ENCODE data around the gene SHISAL1. TPM values are rescaled to one million over a fixed set of nuclear protein-coding genes. Genes with fewer than 3 reads are reported as not detected.

SHISAL1 gene
- total and polyA plus RNA-seq, 2 donors (not counting 1 experiment from before 2014, with no cell fraction given) = not detected

- DNase-seq = no peak
- Histone ChIP-seq H2AFZ (ENCODE audit: insufficient read depth, low read depth, low read length, poor library complexity, severe bottlenecking) (no peak overlapping the region), H3K79me2 (ENCODE audit: control insufficient read depth, insufficient read depth, low read length) (no peaks in the 10 kb centered on the region), H3K9ac (ENCODE audit: low read length) (no peak overlapping the region), H3K4me2 (replicated peaks; ENCODE audit: low read depth, low read length, poor library complexity, severe bottlenecking) (no peak overlapping the region), H3K27ac (ENCODE audit: low read length in 2 of 2) (no peak overlapping the region), H3K4me3 (ENCODE audit: control extremely low read depth in 1 of 5, extremely low read depth in 1 of 5, insufficient read depth in 1 of 5, low read depth in 2 of 5, low read length in 4 of 5) (no peak overlapping the region), H3K36me3 (replicated peaks in 1 of 2; ENCODE audit: control extremely low read depth in 1 of 2, control insufficient read depth in 1 of 2, extremely low read depth in 1 of 2, insufficient read depth in 2 of 2, low read length in 1 of 2) (no peaks in the 10 kb centered on the region), H3K9me3 (ENCODE audit: control extremely low read depth in 1 of 3, control insufficient read depth in 2 of 3, insufficient read depth in 1 of 3, low read length in 2 of 3) (peaks cover 0 to 16% (median 0%) of the 10 kb centered on the region in 3 donors), H3K27me3 (replicated peaks in 1 of 4; ENCODE audit: control extremely low read depth in 1 of 4, control insufficient read depth in 3 of 4, insufficient read depth in 4 of 4, low read length in 3 of 4) (peaks cover 0 to 47% (median 16%) of the 10 kb centered on the region in 4 experiments), H3K4me1 (ENCODE audit: control insufficient read depth in 2 of 2, insufficient read depth in 2 of 2, low read length in 2 of 2) (peaks cover 6 to 8% of the 10 kb centered on the region in 2 donors), H4K20me1 (ENCODE audit: control insufficient read depth, insufficient read depth, low read length, poor library complexity, severe bottlenecking) (no peaks in the 10 kb centered on the region)
- POLR2A ChIA-PET = no interaction called here
- TF ChIP-seq EZH2 (IDR thresholded peaks at IDR 0.05; ENCODE audit: borderline replicate concordance, insufficient read depth, low read depth, low read length, poor library complexity, severe bottlenecking) = no peak
- TF ChIP-seq CTCF (IDR thresholded peaks at IDR 0.05) = no peak
- ATAC-seq (ENCODE audit: low read depth) = no peak
- peaks cover 5% of the 10 kb centered on the region for H3K4me1 Mint-ChIP-seq
- CTCF ChIA-PET = no interaction called here
- 56% methylated on average over 8 of the region's 11 CpGs for WGBS (ENCODE audit: insufficient coverage)
- no peak overlapping the region for H3K4me3 Mint-ChIP-seq
- no peak overlapping the region for H3K27ac Mint-ChIP-seq
- H3K9me3 Mint-ChIP-seq (ENCODE audit: insufficient read depth) = no peaks in the 10 kb centered on the region
- peaks cover 13% of the 10 kb centered on the region for H3K27me3 Mint-ChIP-seq
- intact Hi-C loops (cut with micrococcal nuclease) = no loop called here
Observed at GRCh38 chr22:44335903-44336803, 23.4 kb upstream of the SHISAL1 start.
